Hepatocyte (in vitro differentiated cells): ENCODE data around the gene SP100. TPM values are rescaled to one million over a fixed set of nuclear protein-coding genes. Genes with fewer than 3 reads are reported as not detected.

Experiments used
- DNase-seq: peaks from one replicate; pipeline ENCODE4 v3.0.0-alpha.2; 2016; ENCODE audit warnings: low spot score
- H2AFZ ChIP-seq: fragments of 200-600 bp; sonication (generic); 2 replicates; pipeline ENCODE4 v1.6.0; 2016; ENCODE audit warnings: antibody characterized with exemption, mild to moderate bottlenecking
- H3K27ac ChIP-seq: fragments of 200-600 bp; sonication (generic); 2 replicates; pipeline ENCODE4 v1.5.1; 2016; ENCODE audit warnings: mild to moderate bottlenecking
- H3K27me3 ChIP-seq: fragments of 200-600 bp; sonication (generic); 2 replicates; pipeline ENCODE4 v1.6.1; 2016
- H3K36me3 ChIP-seq: fragments of 200-600 bp; sonication (generic); replicated peaks from 2 replicates; pipeline ENCODE4 v1.5.1; 2016; ENCODE audit warnings: low read depth; ENCODE audit not compliant: insufficient read depth
- H3K4me1 ChIP-seq: fragments of 200-600 bp; sonication (generic); 2 replicates; pipeline ENCODE4 v1.5.1; 2016; ENCODE audit warnings: mild to moderate bottlenecking, moderate library complexity; ENCODE audit not compliant: insufficient read depth
- H3K4me2 ChIP-seq: fragments of 200-600 bp; sonication (generic); 2 replicates; pipeline ENCODE4 v1.6.0; 2016
- H3K4me3 ChIP-seq: fragments of 200-600 bp; sonication (generic); 2 replicates; pipeline ENCODE4 v1.5.1; 2016; ENCODE audit warnings: mild to moderate bottlenecking
- H3K79me2 ChIP-seq: fragments of 200-600 bp; sonication (generic); 2 replicates; pipeline ENCODE4 v1.6.0; 2017; ENCODE audit warnings: mild to moderate bottlenecking
- H3K9me2 ChIP-seq: fragments of 200-600 bp; sonication (generic); replicated peaks from 2 replicates; pipeline ENCODE4 v1.6.0; 2017; ENCODE audit warnings: mild to moderate bottlenecking; ENCODE audit not compliant: insufficient read depth
- H3K9me3 ChIP-seq: fragments of 200-600 bp; sonication (generic); 2 replicates; pipeline ENCODE4 v1.5.1; 2016; ENCODE audit warnings: low read depth, mild to moderate bottlenecking
- H4K20me1 ChIP-seq: fragments of 200-600 bp; sonication (generic); 2 replicates; pipeline ENCODE4 v1.6.0; 2016; ENCODE audit warnings: mild to moderate bottlenecking; ENCODE audit not compliant: insufficient read depth, poor library complexity, severe bottlenecking
- EZH2 ChIP-seq: fragments of 200-600 bp; sonication (generic); IDR thresholded peaks from 2 replicates; pipeline ENCODE4 v1.6.1; 2016; ENCODE audit warnings: antibody characterized with exemption, mild to moderate bottlenecking, borderline replicate concordance
- EZH2phosphoT487 ChIP-seq: fragments of 200-600 bp; sonication (generic); IDR thresholded peaks from one replicate; pipeline ENCODE4 v1.6.1; 2018; ENCODE audit warnings: antibody characterized with exemption, mild to moderate bottlenecking, low read depth, moderate library complexity; ENCODE audit not compliant: unreplicated experiment, severe bottlenecking
- WGBS: methylation state at CpG from one replicate; pipeline ENCODE4 v1.1.6; 2016; ENCODE audit warnings: low lambda C conversion rate; ENCODE audit errors: missing lambda C conversion rate; 5-methylcytosine and 5-hydroxymethylcytosine counted together
- polyA plus RNA-seq: library from polyadenylated mRNA; unstranded; fragments of >200 nt; fragmentation: Nextera tagmentation; extraction: Ambion mirVana; gene quantifications from 2 replicates; pipeline ENCODE4 v1.2.1, GENCODE V29; 2016
- total RNA-seq: library from RNA; depleted of rRNA; stranded (reverse); fragments of >200 nt; gene quantifications from 2 replicates; pipeline ENCODE4 v1.2.3, GENCODE V29; 2014
- TF ChIP-seq, protein P1 (sequence below): fragments of 200-600 bp; sonication (generic); IDR thresholded peaks from 2 replicates; pipeline ENCODE4 v1.5.1; 2016; ENCODE audit warnings: antibody characterized with exemption, mild to moderate bottlenecking; ENCODE audit not compliant: poor library complexity

Gene SP100
- total and polyA plus RNA-seq, 2 experiments from 2014 or later = 30.5 to 42.2 TPM

DNA sequence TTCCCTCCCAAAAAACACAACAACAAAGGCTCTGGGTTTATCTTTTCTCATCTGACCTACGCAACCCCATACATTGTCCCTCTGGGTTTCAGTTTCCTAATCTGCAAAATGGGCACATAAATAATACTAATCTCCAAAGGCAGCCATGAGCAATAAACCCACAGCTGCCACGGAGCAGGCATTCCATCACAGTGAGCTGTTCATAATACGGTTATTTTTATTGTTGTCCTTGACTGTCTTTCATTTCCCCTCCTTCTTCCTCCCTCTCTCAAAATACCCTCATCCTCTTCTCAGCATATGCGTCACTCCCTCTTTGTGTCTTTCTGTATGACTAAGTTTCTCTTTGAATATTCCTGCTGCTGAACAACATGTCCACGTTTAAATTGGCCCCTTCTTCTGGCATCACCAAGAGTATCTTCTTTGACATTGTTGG, 166.9 kb downstream of the SP100 start:
- WGBS = 88% methylated on average over 5 of the region's 5 CpGs
- H3K4me1 ChIP-seq = no peaks in the 10 kb centered on the region
- H3K4me2 ChIP-seq = no peak overlapping the region
- H3K79me2 ChIP-seq = no peaks in the 10 kb centered on the region
- no peak overlapping the region for H3K27ac ChIP-seq
- H3K27me3 ChIP-seq = no peaks in the 10 kb centered on the region
- H3K9me2 ChIP-seq = no peaks in the 10 kb centered on the region
- no peak overlapping the region for H3K4me3 ChIP-seq
- no peaks in the 10 kb centered on the region for H4K20me1 ChIP-seq
- H3K9me3 ChIP-seq = no peaks in the 10 kb centered on the region
- TF ChIP-seq EZH2phosphoT487 (no peak), EZH2 (no peak)
- TF ChIP-seq, protein P1, sequence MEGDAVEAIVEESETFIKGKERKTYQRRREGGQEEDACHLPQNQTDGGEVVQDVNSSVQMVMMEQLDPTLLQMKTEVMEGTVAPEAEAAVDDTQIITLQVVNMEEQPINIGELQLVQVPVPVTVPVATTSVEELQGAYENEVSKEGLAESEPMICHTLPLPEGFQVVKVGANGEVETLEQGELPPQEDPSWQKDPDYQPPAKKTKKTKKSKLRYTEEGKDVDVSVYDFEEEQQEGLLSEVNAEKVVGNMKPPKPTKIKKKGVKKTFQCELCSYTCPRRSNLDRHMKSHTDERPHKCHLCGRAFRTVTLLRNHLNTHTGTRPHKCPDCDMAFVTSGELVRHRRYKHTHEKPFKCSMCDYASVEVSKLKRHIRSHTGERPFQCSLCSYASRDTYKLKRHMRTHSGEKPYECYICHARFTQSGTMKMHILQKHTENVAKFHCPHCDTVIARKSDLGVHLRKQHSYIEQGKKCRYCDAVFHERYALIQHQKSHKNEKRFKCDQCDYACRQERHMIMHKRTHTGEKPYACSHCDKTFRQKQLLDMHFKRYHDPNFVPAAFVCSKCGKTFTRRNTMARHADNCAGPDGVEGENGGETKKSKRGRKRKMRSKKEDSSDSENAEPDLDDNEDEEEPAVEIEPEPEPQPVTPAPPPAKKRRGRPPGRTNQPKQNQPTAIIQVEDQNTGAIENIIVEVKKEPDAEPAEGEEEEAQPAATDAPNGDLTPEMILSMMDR = no peak
- no peaks in the 10 kb centered on the region for H3K36me3 ChIP-seq
- no peak for DNase-seq
- no peak overlapping the region for H2AFZ ChIP-seq

DNA sequence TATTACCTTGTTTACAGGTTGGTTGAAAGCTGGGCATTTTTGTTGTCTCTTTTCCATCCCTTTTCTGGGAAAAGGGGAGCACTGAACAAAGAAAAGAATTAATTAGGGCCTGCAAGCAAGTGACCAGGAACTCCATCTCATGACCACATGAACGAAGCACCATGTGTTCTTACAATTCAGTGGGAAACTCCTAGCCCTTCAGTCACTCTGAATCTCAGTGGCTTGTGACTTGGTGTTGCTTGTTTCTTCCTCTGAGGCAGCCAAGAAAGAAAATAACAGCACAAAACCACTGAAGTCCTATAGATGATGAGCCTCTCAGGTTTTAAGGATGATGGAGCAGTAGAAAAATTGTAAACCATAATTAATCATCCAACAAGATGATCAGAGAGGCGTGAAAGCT, 167.6 kb downstream of the SP100 start:
- no peaks in the 10 kb centered on the region for H3K4me1 ChIP-seq
- no peaks in the 10 kb centered on the region for H3K79me2 ChIP-seq
- TF ChIP-seq, protein P1 = no peak
- no peak for TF ChIP-seq EZH2phosphoT487
- no peak for TF ChIP-seq EZH2
- H3K4me2 ChIP-seq = no peak overlapping the region
- H4K20me1 ChIP-seq = no peaks in the 10 kb centered on the region
- H3K4me3 ChIP-seq = no peak overlapping the region
- WGBS = 85% methylated on average over 2 of the region's 2 CpGs
- no peak overlapping the region for H2AFZ ChIP-seq
- no peaks in the 10 kb centered on the region for H3K9me2 ChIP-seq
- H3K36me3 ChIP-seq = no peaks in the 10 kb centered on the region
- DNase-seq = no peak
- no peaks in the 10 kb centered on the region for H3K9me3 ChIP-seq
- no peaks in the 10 kb centered on the region for H3K27me3 ChIP-seq
- H3K27ac ChIP-seq = no peak overlapping the region

DNA sequence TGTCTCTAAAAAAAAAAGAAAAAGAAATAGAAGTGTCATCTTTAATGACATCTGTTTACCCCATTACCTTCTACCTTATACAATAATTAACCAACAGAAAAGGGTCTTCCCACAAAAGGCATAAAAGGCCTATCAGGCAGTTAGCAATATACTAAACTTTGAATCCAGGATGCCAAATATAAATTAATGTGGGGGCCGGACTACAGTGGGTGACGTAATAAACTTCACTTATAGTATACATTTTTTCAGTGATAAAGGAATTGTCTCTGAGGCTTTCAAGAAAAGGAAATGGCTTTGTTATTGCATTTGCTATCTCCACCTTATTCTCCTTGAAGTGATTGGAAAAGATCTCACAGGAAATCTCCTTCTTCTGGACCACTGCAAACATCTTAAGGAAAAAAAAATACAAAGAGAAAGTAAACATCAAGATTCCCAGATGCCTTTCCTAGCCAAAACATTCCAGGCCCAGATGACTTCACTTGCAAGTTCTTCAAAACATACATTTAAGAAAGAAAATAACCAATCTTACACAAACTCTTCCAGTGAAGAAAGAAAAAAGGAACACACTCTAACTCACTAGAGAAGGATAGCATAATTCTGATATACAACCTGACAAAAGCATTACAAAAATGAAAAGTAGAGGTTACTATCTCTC, 170.5 kb downstream of the SP100 start:
- TF ChIP-seq, protein P1 = no peak
- no peak for TF ChIP-seq EZH2phosphoT487
- no peak for TF ChIP-seq EZH2
- H3K9me2 ChIP-seq = no peaks in the 10 kb centered on the region
- no peaks in the 10 kb centered on the region for H3K27me3 ChIP-seq
- H2AFZ ChIP-seq = no peak overlapping the region
- DNase-seq = no peak
- H3K36me3 ChIP-seq = no peaks in the 10 kb centered on the region
- no peak overlapping the region for H3K27ac ChIP-seq
- no peak overlapping the region for H3K4me3 ChIP-seq
- no peaks in the 10 kb centered on the region for H3K79me2 ChIP-seq
- no peak overlapping the region for H3K4me2 ChIP-seq
- no peaks in the 10 kb centered on the region for H3K4me1 ChIP-seq
- WGBS = 80% methylated on average over 2 of the region's 2 CpGs
- H3K9me3 ChIP-seq = no peaks in the 10 kb centered on the region
- H4K20me1 ChIP-seq = no peaks in the 10 kb centered on the region
